Neural progenitor cell (in vitro differentiated cells): Measurements from ENCODE around the gene RBFA.

Experiments
- CTCF ChIP-seq: fragments of 200-600 bp; sonication (generic); IDR thresholded peaks from 2 replicates; pipeline ENCODE4 v1.5.1; 2017; ENCODE audit warnings: antibody characterized with exemption, mild to moderate bottlenecking
- EZH2 ChIP-seq: fragments of 200-600 bp; sonication (generic); IDR thresholded peaks from 2 replicates; pipeline ENCODE4 v1.6.1; 2017; ENCODE audit warnings: antibody characterized with exemption, mild to moderate bottlenecking, moderate library complexity
- EZH2phosphoT487 ChIP-seq: fragments of 200-600 bp; sonication (generic); IDR thresholded peaks from 2 replicates; pipeline ENCODE4 v1.6.1; 2017; ENCODE audit warnings: antibody characterized with exemption

- TF ChIP-seq CTCF: no peak
- TF ChIP-seq EZH2: no peak
- TF ChIP-seq EZH2phosphoT487: no peak
These were observed 24.3 kb upstream of the RBFA start for GRCh38 chr18:80009661-80010550.
